Stimulated activated CD8-positive, alpha-beta memory T cell treated with anti-CD3 and anti-CD28 coated beads, Interleukin-2, amount 100 ng/mL, for 48 hours (primary cell): ENCODE results near the gene CNP.

Experiments
- DNase-seq, 2 donors: peaks; one replicate each; pipeline ENCODE4 v3.0.0-alpha.2; 2020; ENCODE audit warnings: low read depth in 2 of 2

The CNP gene

GRCh38 chr17:41972571-41973407 is 6.2 kb downstream of the CNP start:
- DNase-seq = no peak

GRCh38 chr17:41973408-41973811 is 6.8 kb downstream of the CNP start:
- no peak for DNase-seq

- no peak for DNase-seq
Measured at GRCh38 chr17:41974031-41974430, 7.4 kb downstream of the CNP start.

GRCh38 chr17:41974658-41975057 is 8.1 kb downstream of the CNP start:
- DNase-seq = no peak

- DNase-seq = no peak
Measured at GRCh38 chr17:41975099-41976083, 8.8 kb downstream of the CNP start.

GRCh38 chr17:41976142-41976768 is 9.7 kb downstream of the CNP start:
- DNase-seq = no peak

GRCh38 chr17:41977991-41978390 is 11.4 kb downstream of the CNP start:
- DNase-seq = no peak

GRCh38 chr17:41982026-41982760 is 15.6 kb downstream of the CNP start:
- no peak for DNase-seq

- no peak for DNase-seq
Measured at GRCh38 chr17:41984454-41984853, 17.9 kb downstream of the CNP start.

GRCh38 chr17:41985919-41986318 is 19.3 kb downstream of the CNP start:
- DNase-seq = no peak

GRCh38 chr17:41986634-41987033 is 20.0 kb downstream of the CNP start:
- no peak for DNase-seq

- no peak for DNase-seq
Measured at GRCh38 chr17:41987642-41988041, 21.0 kb downstream of the CNP start.

- DNase-seq = no peak
Measured at GRCh38 chr17:41988418-41988817, 21.8 kb downstream of the CNP start.

GRCh38 chr17:41989702-41990419 is 23.3 kb downstream of the CNP start:
- no peak for DNase-seq

- DNase-seq = no peak
Measured at GRCh38 chr17:41992576-41992975, 26.0 kb downstream of the CNP start.

- no peak for DNase-seq
Measured at GRCh38 chr17:41996855-41997164, 30.2 kb downstream of the CNP start.

GRCh38 chr17:41998497-41998896 is 31.9 kb downstream of the CNP start:
- no peak for DNase-seq

GRCh38 chr17:42000413-42001133 is 34.0 kb downstream of the CNP start:
- DNase-seq = no peak

- no peak for DNase-seq
Measured at GRCh38 chr17:42001729-42002128, 35.1 kb downstream of the CNP start.

GRCh38 chr17:42002175-42002791 is 35.7 kb downstream of the CNP start:
- DNase-seq = no peak
